Measurements from ENCODE around the gene HTR3E.
A peak's percentile ranks its signal among the peaks of the same experiment; 100 is the strongest.
"Not testable (repeated sequence)": the region's sequence is repeated elsewhere in the genome, so short reads cannot be mapped to it uniquely, and the experiment has no call there.

The HTR3E gene

DNA sequence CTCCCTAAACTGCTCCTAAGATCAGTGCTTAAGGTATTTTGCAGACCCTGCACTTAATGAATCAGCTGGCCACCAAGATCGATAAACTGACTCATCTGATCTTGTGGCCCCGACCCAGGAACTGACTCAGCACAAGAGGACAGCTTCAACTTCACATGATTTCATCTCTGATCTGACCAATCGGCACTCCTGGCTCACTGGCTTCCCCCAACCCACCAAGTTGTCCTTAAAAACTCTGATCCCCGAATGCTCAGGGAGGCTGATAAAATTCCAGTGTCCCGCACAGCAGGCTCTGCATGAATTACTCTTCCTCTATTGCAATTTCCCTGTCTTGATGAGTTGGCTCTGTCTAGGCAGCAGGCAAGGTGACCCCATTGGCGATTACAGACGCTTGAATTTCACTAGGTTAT lies 13.5 kb downstream of the HTR3E start:
- DNase-seq (ENCODE audit: low read depth in 2 of 2), result no peak

DNA sequence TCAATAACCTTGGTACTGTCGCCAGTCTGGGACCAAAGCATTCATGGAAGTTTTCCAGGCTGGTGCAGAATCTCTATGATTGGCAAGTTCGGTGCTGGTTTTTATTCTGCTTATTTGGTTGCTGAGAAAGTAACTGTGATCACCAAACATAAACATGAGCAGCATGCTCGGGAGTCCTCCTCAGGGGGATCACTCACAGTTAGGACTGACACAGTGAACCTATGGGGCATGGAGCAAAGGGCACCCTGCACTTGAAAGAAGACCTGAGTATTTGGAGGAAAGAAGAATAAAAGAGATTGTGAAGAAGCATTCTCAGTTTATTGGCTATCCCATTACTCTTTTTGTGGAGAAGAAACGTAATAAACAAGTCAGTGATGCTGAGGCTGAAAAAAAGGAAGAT lies 19.2 kb downstream of the HTR3E start:
- DNase-seq (ENCODE audit: low read depth in 2 of 2), result no peak

DNA sequence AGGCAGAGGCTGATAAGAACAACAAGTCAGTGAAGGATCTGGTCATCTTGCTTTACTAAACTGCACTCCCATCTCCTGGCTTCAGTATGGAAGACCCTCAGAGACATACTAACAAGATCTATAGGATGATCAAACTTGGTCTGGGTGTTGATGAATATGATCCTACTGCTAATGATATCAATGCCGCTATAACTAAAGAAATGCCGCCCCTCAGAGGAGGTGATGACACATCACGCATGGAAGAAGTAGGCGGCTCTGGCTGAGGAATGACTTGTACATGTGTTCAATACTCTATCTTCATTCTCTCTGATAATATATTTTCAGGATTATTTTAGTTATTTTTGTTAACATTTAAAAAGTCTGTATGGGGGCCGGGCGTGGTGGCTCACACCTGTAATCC lies 20.8 kb downstream of the HTR3E start:
- no peak for DNase-seq (ENCODE audit: low read depth in 2 of 2)

DNA sequence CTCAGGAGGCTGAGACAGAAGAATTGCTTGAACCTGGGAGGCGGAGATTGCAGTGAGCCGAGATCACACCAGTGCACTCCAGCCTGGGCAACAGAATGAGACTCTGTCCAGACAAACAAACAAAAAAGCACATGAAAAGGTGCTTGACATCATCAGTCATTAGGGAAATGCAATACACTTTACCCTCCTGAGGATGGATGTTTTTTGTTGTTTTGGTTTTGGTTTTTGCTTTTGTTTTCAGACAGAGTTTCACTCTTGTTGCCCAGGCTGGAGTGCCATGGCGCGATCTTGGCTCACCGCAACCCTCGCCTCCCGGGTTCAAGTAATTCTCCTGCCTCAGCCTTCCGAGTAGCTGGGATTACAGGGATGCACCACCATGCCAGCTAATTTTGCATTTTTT lies 24.2 kb downstream of the HTR3E start:
- not testable (repeated sequence) for DNase-seq (ENCODE audit: low read depth in 2 of 2)

DNA sequence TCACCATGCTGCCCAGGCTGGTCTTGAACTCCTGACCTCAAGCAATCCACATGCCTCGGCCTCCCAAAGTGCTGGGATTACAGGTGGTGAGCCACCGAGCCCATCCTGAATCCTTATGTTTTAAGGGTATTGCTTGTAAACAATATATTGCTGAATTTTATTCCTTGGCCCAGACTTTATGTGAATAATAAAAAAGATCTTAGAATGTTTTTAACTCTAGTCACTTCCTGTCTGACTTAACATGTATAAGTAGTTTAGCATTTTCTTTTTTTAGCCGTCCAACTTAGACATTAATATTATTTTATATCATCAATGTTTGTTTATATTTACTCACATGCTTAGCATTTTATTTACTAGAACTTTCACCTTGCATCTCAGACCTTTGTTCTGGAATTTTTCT lies 29.1 kb downstream of the HTR3E start:
- DNase-seq (ENCODE audit: low read depth in 2 of 2), result no peak

DNA sequence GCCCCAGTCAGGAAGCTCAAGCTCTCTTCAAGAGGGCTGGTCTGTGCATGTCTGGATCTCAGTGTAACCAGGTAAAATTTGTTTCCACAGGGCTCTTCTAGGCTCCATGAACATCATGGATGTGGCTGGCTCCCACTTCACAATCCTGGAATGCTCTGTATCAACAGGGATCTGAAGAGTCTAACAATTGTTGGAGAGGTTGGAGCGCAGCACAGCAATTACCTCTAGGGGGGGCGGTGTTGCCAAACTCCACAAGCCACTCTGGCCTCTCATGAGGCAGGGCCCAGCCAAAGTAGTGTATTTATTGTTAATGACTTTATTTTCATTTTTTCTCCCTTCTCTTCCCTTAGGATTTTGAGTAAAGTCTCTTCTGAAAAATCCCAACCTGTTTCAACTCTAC lies 32.1 kb downstream of the HTR3E start:
- no peak for DNase-seq (ENCODE audit: low read depth in 2 of 2)

DNA sequence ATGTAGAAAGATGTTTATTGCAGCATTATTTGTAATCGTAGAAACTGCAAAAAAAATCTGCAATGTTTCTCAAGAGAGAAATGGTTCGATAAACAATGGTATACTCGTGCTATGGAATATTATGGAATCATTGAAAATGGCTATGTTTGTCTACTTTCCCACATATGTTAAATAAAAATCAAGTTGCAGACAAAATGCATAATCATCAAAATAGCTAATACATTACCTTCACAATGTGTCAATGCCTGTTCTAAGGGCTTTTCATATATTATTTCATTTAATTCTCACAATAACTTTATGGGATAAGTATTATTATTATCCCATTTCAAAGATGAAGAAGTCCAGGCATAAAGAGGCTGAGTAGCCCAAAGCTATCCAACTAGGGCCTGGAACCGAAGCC lies 36.1 kb downstream of the HTR3E start:
- DNase-seq (ENCODE audit: low read depth in 2 of 2), result no peak

DNA sequence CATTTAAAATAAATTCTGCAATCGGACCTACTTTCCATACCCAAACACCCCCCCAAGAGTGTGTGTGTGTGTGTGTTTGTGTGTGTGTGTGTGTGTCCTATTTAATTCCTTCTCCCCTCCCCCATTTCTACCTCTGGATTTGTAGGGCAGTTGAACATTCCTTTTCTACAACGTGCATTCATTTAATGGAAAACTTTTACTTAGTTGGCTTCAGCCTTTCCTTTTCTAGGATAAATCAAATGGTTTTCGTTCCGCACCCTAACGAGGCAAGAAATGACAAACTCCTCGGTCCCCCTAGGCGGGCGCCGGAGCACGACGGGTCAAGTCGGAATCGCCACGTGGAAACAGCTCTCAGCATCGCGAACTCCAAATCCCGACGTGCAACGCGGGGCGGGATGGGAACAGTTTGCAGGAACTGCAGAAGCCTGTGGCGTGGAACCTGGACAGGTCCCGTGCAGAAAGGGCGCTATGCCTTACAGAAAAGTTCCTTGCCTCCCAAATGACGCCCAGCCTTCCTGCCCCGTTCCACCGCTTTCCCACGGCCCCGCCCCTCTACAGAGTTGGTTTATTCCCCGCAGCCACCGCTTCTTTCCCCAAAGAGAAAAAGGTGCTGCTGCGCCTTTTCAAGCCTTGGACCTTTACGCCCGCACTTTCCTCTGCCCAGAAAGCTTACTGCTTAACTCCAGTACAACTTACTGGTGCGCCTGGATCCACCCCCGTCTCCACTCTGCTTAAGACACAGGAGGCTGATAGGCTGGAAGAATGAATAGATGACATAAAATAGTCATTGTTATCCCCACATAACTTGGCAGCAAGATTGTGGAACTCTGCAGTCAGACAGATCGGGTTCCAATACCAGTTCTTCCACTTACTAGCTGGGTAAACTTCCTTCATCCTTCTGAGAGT lies 37.2 kb downstream of the HTR3E start:
- DNase-seq (ENCODE audit: low read depth in 2 of 2), result no peak

DNA sequence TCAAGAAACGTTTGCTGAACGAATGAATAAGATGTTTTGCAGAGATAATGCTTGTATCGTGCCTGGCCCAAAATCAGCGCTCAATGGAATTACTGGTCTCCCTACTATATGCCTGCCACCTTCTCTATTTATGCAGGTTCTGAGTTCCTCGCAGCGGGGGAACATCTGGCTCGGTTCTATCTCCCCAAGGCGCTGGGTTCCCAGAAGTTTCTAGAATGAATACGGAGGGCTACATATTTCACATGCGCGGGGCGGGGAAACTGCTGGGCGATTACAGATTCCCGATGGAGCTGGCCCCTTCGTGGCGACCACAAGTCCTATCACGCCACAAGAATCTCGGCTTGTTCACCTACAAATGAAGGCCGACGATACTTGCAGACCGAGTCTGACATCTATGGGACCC lies 37.9 kb downstream of the HTR3E start:
- DNase-seq (ENCODE audit: low read depth in 2 of 2), result no peak

DNA sequence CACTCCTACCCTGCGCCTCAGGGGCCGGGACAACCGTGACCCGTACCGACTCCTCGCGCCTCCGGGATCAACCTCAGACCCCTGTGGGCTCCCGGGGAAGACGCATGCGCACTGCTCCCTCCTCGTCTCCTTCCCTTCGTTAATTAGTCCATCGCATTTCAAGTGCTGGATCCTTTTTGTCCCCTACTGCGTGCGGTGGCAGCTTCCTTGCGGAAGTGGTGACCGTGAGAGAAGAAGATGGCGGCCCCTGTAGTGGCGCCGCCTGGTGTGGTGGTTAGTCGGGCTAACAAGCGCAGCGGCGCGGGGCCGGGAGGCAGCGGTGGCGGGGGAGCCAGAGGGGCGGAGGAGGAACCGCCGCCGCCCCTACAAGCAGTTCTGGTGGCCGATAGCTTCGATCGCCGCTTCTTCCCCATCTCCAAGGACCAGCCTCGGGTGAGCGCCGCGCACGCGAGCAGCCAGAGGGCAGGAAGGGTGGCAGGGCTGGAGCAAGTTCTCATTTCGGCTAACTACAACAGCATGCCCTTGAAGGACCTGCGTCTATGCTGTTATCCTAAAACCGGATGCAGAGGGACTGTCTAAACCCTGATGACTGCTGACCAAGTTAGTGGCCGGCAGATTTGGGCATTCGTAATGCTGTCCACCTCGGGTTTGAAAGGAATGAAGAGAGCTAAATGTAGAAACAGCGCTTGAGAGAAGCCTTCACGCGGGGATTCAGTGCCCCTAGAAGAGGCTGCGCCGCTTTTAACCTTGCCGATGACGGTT lies 38.5 kb downstream of the HTR3E start, which contains the start of gene EIF2B5:
Gene EIF2B5, plus strand, starts transcription at position 210 of the 762 bp plus-strand sequence. Its CDS starts 28 bp downstream, at position 238.
- DNase-seq (ENCODE audit: low read depth in 2 of 2), result peak; percentile 67 to 75

DNA sequence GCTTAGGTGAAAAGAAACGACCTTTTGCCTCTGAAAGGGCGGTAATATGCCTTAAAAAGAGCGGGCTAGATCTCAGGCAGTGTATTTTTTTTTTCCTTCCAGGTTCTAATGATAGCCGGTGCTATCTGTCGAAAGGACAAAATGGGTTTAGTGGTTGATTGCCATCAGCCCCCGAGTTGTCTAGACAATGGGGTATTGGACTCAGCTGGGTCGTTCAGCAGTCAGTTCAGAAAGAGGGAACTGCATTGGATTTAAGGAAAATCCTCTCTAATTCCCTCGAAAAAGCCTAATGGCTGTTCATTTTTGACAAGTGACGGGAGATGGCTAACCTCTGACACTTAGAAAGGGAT lies 39.0 kb downstream of the HTR3E start:
- no peak for DNase-seq (ENCODE audit: low read depth in 2 of 2)

DNA sequence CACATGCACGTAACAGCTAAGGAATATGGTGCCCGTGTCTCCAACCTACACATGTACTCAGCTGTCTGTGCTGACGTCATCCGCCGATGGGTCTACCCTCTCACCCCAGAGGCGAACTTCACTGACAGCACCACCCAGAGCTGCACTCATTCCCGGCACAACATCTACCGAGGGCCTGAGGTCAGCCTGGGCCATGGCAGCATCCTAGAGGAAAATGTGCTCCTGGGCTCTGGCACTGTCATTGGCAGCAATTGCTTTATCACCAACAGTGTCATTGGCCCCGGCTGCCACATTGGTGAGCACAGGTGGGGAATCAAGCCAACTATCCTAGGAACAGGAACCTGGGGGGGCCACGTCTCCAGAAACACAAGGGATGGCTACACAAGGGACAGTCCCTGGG lies 43.6 kb downstream of the HTR3E start:
- no peak for DNase-seq (ENCODE audit: low read depth in 2 of 2)

DNA sequence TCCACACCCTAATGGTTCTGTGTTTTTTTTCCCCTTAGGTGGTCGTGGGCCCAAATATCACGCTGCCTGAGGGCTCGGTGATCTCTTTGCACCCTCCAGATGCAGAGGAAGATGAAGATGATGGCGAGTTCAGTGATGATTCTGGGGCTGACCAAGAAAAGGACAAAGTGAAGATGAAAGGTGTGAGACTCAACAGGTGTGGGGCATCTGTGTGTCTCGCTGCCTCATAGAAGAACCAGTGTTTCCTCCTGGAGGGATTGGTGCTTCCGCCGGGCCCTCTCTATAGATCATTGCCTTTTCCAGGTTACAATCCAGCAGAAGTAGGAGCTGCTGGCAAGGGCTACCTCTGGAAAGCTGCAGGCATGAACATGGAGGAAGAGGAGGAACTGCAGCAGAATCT lies 45.3 kb downstream of the HTR3E start:
- DNase-seq (ENCODE audit: low read depth in 2 of 2), result no peak

DNA sequence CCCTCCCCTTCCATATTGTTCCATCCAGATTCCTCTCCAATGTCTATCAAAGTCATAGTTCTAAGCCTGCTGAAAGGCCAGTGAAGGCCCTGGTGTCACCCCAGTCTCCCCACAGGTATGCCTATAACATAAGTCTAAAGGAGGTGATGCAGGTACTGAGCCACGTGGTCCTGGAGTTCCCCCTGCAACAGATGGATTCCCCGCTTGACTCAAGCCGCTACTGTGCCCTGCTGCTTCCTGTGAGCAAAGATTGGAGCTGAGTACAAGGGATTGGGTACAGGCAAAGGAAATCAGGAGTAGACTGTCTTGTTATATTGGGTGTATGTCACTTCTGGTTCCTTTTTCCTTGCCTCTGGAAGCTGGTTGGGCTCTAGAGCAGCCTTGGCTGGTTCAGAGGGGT lies 46.5 kb downstream of the HTR3E start:
- DNase-seq (ENCODE audit: low read depth in 2 of 2), result no peak

DNA sequence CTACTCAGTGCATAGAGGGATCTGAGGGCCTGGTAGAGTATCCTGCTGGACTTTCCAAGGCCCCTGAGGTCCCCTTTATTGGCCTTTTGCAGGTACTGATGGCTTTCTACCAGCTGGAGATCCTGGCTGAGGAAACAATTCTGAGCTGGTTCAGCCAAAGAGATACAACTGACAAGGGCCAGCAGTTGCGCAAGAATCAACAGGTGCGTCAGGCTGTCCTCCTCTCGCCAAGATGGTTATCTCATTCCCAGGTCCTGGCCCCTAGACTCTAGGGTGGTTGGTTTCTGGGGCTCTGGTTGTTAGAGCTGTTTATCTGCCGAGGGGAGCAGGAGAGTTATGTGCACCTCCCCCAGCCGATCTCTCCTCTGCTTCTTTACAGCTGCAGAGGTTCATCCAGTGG lies 47.6 kb downstream of the HTR3E start:
- no peak for DNase-seq (ENCODE audit: low read depth in 2 of 2)

DNA sequence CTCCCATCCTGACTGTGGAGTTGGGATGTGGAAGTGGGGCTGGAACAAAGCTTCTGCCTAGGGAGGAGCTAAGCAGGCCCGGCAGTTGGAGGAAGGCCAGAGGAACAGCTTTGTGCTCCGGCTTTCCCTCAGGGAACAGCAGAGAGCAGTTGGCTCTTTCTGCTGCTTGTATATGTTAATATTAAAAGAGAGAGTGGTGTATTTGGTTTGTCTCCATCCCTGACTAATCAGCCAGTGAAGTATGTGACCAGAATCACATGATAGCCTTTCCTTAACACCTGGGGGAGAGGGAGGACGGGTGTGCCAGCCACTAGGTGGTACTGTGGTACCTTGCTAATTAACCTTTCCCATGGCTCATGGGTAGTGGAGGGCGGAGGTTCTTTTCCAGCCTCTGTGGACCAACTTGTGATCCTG lies 48.3 kb downstream of the HTR3E start:
- no peak for DNase-seq (ENCODE audit: low read depth in 2 of 2)

DNA sequence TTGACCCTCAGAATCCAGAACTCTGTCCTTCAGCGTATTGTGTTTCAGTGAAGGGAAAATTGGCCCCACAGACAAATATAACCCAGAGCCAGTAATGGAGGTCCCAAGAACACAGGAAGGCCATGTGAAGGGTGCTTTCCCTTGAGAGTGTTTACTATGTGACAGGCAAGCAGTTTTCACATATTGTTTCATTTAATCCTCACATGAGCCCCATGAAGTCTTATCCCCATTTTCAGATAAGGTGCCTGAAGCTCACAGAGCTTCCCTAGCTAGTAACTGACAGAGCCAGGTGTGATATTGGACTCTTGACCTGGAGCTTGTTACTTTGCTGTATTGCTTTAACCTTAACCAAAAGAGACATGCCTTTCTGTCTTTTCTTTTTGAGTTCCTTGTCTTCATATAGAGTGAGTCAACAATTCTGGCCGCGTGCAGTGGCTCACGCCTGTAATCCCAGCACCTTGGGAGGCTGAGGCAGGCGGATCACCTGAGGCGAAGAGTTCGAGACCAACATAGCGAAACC lies 48.9 kb downstream of the HTR3E start:
- no peak for DNase-seq (ENCODE audit: low read depth in 2 of 2)

DNA sequence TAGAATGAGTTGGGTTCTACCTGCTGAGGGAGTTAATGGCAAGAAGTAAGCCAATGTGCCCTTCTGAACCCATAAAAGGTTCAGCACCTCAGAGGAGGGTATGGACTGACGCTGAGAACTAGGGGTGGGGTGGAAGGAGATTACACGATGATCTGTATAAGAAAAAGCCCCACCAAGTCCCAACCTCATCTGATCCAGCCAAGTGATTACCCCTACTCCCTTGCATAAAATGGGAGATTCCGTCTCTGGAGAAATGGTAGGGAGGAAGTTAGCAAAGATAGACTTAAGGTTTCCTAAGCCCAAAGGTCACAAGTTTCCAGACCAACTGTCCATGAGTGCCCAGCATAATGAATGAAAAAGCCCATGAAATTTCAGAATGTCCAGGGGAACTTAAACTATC lies 51.2 kb downstream of the HTR3E start:
- DNase-seq (ENCODE audit: low read depth in 2 of 2), result no peak

DNA sequence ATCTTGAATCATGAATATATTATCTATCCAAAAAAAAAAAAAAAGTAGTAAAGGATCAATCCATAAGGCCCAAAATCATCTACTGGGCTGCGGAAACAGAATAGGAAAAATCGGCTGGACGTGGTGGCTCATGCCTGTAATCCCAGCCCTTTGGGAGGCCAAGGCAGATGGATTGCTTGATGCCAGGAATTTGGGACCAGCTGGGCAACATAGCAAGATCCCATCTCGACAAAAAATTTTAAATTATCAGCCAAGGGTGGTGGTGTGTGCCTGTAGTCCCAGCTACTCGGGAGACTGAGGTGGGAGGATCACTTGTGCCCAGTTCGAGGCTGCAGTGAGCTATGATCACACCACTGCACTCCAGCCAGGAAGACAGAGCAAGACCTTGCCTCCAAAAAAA lies 52.3 kb downstream of the HTR3E start:
- no peak for DNase-seq (ENCODE audit: low read depth in 2 of 2)

DNA sequence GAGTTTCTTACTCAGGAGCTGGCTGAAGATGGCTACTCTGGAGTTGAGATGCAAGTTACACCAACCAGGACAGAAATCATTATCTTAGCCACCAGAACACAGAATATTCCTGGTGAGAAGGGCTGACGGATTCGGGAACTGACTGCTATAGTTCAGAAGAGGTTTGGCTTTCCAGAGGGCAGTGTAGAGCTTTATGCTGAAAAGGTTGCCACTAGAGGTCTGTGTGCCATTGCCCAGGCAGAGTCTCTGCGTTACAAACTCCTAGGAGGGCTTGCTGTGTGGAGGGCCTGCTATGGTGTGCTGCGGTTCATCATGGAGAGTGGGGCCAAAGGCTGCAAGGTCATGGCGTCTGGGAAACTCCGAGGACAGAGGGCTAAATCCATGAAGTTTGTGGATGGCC lies 52.9 kb downstream of the HTR3E start:
- DNase-seq (ENCODE audit: low read depth in 2 of 2), result not testable (repeated sequence)

DNA sequence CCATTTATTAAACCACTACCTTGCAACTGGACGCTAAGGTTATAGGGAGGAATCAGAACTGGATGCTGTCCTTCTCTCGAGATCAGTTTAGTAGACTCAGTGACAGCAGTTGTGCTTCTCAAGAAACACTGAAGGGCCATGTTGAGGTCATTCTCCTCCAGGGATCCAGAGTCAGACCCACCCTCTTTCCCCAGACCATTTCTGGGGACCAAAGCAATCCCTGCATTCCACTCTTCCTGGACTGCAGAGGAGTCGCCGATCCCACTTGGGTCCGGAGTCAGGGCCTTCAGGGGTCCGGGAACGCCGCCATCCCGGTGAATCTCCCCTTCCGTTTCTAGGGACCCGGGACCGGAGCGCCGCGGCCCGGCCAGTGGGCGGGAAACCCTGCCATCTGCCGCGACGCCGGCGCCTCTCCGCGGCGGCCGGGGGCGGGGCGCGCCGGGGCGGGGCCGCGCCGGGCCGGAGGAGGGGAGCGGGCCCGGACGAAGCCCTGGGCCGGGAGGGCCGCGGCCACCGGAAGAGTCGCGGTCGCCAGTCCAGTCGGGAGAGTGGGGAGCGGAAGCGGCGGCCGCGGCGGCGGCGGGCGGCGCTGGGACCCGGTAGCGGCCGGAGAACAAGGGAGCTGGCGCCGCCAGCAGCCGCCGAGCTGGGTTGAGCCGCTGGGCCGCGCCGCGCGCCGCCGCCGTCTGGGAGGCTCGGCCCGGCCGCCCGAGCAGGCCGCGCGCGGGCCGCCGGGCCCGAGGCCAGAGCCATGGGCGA lies 58.2 kb downstream of the HTR3E start, which contains the start of gene DVL3:
Gene DVL3, plus strand, starts transcription at position 493 of the 759 bp plus-strand sequence. Its CDS starts 259 bp downstream, at position 752.
- no peak for DNase-seq (ENCODE audit: low read depth in 2 of 2)

Measured in stimulated activated CD8-positive, alpha-beta memory T cell treated with anti-CD3 and anti-CD28 coated beads, Interleukin-7, amount 100 ng/mL, for 1 hour (primary cell).